T-helper 2 cell treated with Interferon-gamma antibody and Interleukin-4, amounts not matched to agents 100 ng/mL and 5 ng/mL, for 36 hours (primary cell): ENCODE data around the gene NF1. TPM values are rescaled to one million over a fixed set of nuclear protein-coding genes. Genes with fewer than 3 reads are reported as not detected.

ENCODE experiments used
- intact Hi-C: fragments of 100-400 bp; cut with micrococcal nuclease; formaldehyde crosslinking; loops from one replicate; pipeline ENCODE4 v1.15.1; 2023
- total RNA-seq: library from RNA; stranded (reverse); gene quantifications from 2 replicates; pipeline ENCODE4 v1.2.3, GENCODE V29; 2022

Gene NF1
- total RNA-seq, 1 donor from 2014 or later, result 24.4 TPM

DNA sequence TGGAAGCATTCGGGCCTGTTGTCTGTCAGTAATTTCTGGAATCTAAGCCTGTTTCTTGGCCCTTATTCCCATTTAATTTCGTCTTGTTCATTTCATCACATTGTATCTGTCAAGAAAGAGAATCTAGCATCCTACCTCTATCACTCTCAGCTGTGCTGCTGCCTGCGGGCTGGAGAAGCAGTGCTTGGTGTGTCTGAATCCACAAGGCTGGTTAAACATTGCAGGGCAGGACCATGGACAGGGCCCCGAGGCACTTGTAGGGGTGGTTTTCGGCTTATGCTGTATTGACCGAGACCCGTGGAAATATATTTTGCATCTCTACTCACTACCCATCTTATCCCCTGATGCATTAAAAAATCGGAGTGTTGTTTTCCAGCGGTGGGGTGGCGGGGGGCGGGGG, 299.8 kb downstream of the NF1 start:
- intact Hi-C loops, result no loop called here

GRCh38 chr17:31397256-31397939, 302.6 kb downstream of the NF1 start:
- intact Hi-C loops, result no loop called here

GRCh38 chr17:31398381-31399311, 303.9 kb downstream of the NF1 start:
- intact Hi-C loops, result no loop called here

DNA sequence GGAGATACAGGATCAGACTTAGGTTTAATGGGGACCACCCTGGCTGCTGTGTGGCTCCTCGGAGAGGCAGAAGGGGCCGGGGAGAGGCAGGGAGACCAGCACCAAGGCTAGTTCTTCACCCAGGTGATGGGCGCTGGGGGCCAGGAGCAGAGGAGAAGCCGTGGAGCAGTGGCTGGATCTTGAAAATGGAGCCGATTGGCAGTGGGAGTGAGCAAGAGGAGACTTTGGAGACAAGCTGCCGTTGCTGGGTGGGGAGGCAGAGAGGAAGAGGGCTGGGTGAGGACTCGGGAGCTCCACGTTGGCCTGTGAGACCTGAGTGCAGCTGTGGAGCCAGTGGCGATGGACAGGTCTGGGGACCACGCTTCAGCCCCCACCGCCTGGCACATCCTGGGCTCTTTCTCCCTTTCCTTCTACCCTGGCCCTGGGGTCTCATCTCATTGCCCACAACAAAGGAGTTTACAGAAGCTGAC, 305.7 kb downstream of the NF1 start:
- intact Hi-C loops, result no loop called here

DNA sequence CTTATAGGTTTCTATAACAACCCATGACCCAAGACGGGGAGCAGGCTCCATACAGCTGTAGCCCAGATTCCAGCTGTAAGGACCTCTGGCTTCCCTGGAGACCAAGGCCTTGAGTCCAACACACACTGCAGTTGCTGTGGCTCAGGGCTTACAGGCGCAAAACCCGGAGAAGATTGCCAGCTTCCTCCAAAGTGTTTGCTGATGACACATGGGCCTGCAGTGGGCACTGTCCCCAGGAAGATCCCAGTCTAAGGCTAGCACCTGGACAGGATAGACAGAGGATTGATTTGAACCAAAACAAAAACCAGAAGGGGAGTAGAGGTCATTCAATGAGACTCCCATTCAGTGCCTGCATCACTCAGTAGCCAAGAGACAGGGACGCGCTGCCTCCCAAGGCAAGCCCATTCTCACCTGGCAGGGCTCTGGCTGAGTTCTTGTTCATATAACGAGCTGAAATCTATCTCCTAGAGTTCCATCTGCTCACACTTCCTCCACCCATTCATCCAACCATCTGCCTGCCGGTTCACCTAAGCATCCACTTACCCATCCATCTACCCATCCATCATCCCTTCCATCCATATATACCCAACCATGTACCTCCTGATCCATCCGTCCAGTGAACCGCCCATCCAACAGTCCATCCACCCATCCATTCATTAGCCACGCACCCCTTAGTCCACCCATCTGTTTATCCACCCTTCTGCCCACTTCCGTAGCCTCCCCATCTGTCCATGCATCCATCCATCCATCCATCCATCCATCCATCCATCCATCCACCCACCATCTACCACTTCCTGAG, 306.9 kb downstream of the NF1 start:
- intact Hi-C loops, result no loop called here

DNA sequence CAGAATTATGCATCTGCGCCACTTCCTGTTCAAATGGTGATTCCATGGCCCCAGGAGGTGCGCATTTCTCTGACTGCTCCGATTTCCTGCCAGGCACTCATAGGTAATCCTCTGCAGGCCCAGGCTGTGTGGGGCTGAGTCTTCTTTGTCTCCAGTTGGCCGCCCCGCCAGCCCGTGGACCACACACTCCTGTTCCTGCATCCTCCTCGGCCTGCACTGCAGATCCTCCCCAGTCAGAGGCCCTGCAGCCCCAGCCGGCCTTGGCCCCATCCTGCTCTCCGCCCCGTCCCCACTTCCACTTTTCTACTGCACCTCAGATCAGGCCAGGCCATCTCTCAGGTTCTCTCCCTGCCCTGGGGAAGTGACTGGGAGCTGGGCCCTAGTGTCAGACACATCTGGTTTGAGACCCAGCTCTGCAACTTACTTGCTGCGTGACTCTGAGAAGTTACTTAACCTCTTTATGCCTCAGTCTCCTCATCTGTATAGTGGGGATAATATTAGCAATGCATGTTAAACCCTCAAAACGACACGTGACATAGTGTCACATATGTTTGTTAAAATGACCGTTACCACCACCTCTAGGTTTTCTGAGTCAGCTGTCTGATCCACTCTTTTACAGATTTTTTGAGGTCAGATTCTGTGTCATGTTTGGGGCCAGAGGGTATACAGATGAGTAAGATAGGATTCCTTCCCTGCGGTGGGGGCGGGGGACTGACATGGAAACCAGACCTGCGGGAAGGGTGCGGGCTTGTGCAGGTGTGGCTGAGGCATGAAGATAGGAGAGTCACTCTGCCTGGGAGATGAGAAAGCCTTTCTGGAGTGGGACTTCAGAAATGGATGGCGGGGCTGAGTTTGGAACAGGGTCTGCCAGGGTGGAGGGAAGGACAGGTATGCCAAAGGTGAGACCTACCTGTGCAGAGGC, 309.5 kb downstream of the NF1 start:
- intact Hi-C loops, result no loop called here

DNA sequence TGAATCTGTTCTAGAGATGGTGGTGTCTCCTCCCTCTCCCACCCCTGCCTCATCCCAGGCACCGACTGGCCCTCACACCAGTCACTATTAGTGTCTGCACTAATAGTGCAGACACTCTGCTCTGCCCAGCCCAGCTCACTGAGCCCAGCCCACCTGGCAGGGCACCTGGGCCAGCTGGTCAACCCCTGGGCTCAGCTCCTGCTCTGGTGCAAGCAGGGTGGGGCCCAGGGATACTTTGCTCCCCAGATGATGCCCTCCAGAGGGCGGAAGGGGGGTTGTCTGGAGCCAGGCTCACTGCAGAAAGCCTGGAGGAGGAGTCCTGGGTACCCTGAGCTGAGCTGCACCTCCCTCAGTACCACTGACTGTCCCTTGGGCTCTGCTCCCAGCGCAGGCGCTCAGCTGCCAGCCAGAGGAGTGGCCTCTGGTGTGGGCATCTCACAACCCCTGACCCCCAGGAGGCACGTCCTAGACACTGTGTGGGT, 311.2 kb downstream of the NF1 start:
- intact Hi-C loops, result no loop called here

GRCh38 chr17:31408586-31408985, 313.8 kb downstream of the NF1 start:
- intact Hi-C loops, result no loop called here

DNA sequence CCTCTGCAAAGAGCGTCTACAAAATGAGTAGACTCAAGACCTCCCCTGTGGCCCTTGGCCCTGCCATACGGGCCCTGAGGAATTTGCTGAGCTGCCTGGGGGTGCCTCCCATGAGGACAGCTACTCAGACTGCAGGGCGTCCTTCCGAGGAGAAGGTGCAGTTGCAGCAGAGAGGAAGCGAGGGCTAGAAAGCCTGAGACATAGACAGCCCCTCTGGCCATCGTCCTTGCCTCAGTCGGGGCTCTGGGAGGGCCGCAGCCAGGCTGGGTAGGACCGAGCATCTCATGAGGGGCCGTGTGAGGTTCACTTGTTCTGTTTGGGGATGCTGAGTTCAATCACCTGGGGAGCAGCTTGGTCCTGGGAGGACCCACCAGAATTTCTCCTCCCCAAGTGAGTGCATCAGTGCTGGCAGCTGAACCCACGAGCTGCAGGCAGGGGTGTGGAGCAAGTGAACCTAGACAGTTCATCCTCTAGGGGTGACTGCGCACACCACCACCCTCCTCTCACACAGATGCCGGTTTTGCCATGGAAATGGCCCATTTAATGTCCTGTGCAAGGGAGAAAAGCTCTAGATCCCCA, 317.0 kb downstream of the NF1 start:
- intact Hi-C loops, result no loop called here

DNA sequence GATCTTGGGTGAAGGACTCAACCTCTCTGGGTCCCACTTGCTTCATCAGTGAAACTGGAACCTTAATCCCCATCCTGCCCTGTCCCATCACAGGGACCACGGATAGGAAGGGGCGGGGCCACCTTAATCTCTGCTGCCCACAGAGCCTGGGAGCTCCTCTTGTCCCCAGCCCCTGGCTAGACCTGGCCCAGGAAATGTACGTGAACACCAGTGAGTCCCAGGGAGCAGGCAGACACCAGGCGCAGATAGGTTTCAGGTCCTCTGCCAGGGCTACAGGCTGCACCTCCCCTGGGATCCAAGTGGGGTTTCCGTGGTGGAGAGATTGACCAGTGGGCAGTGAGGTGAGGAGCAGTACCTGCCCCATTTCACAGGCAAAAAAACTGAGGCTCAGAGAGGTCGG, 317.7 kb downstream of the NF1 start:
- intact Hi-C loops, result no loop called here

GRCh38 chr17:31413081-31413799, 318.5 kb downstream of the NF1 start:
- intact Hi-C loops, result no loop called here

GRCh38 chr17:31413874-31414549, 319.2 kb downstream of the NF1 start:
- intact Hi-C loops, result no loop called here

DNA sequence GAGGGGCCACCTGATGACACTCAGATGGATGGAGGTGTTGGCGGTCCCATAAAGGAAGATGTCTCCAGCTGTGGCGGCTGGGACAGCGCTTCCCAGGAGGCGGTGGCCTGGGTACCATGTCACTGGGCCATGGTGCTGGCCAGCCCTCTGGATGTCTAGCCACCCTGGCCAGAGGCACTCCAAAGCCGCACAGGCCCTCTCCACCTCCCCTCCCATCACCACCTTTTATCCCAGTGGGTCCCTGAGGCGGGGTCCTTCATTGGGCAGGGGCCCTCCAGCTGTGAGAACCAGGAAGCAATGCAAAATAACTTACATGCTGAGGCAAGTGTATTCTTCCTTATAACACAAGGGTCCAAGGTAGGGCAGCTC, 319.8 kb downstream of the NF1 start:
- intact Hi-C loops, result no loop called here

- intact Hi-C loops, result no loop called here
Measured at GRCh38 chr17:31415004-31415454, 320.3 kb downstream of the NF1 start.

DNA sequence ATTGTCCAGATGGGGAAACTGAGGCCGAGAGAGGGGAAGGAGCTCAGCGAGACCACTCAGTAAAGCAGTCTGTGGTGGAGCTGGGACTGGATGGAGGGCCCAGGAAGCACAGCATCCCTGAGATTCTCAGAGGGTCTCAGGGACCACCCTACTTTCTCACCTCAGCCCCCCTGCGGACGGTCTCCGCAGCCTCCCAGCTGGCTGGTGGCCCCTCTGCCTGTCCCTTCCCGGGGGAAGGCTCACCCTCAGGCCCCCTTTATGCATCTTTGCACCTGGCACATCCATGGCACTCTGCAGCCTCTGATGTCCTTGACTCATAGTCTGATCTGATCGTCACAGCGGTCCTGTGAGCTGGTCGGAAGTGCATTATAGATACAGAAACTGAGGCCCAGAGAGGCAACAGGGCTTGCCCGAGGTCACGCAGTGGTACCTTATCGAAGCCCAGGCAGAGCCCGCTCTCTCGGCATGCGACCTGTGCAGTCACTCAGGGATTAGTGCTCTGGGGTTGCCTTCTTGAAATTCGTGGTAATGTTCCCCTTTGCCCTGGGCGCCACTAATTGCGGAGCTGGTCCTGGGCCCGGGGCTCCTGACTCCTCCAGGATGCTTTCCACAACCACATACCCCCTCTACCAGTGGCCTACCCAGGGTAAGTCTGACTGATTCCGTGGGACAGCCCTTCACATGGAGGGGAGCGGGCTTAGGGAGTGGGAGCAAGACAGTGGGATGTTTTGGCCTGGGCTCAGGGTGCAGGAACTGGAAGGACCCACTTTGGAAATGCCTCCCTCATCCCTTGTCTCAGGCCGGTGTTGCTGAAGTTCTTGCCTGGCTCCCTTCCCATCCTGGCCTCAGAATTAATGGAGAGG, 321.1 kb downstream of the NF1 start:
- intact Hi-C loops, result no loop called here

- intact Hi-C loops, result no loop called here
Measured at GRCh38 chr17:31416503-31416923, 321.7 kb downstream of the NF1 start.

GRCh38 chr17:31417051-31417792, 322.4 kb downstream of the NF1 start:
- intact Hi-C loops, result no loop called here
